PFSK-1 (cell line): ENCODE results near the gene IGF2BP1.

Experiments
- FOXP2 ChIP-seq: optimal IDR thresholded peaks from 2 replicates; pipeline ENCODE3; 2011; ENCODE audit warnings: borderline replicate concordance, control low read depth, inconsistent platforms; ENCODE audit not compliant: insufficient read depth; ENCODE audit errors: extremely low read length, extremely low read depth
- POLR2AphosphoS5 ChIP-seq: IDR thresholded peaks from 2 replicates; pipeline ENCODE4 v1.6.1; 2012; ENCODE audit warnings: low read depth, mild to moderate bottlenecking, control low read depth, low read length, moderate library complexity
- REST ChIP-seq, 2 experiments: IDR thresholded peaks; 2 replicates each; pipeline versions ENCODE4 v1.6.1 to v1.8.0; 2011 to 2012; ENCODE audit warnings: low read depth in 2 of 2, low read length in 2 of 2, control low read depth in 1 of 2, inconsistent platforms in 1 of 2, mild to moderate bottlenecking in 1 of 2, moderate library complexity in 1 of 2; ENCODE audit not compliant: insufficient read depth in 1 of 2
- SIN3A ChIP-seq: IDR thresholded peaks from 2 replicates; pipeline ENCODE4 v1.6.1; 2012; ENCODE audit warnings: mild to moderate bottlenecking, low read length, moderate library complexity, borderline replicate concordance; ENCODE audit not compliant: insufficient read depth
- TAF1 ChIP-seq: IDR thresholded peaks from 2 replicates; pipeline ENCODE4 v1.6.1; 2012; ENCODE audit warnings: low read length, control low read depth, borderline replicate concordance; ENCODE audit not compliant: insufficient read depth

- TF ChIP-seq REST (IDR thresholded peaks at IDR 0.05; ENCODE audit: insufficient read depth in 1 of 2, low read depth in 2 of 2, low read length in 2 of 2) (no peak), SIN3A (no peak), POLR2AphosphoS5 (no peak), FOXP2 (no peak), TAF1 (no peak)
Measured at GRCh38 chr17:49079840-49080663, 82.9 kb downstream of the IGF2BP1 start.
